Left colon (tissue), 2 donors: ENCODE measurements around the gene GTF3C2. TPM values are rescaled to one million over a fixed set of nuclear protein-coding genes. Genes with fewer than 3 reads are reported as not detected.

Experiments
- total RNA-seq, 2 donors: library from RNA; stranded (reverse); fragmentation: NEBNext Ultra II Directional; extraction: Animal tissue kit (Norgen Biotek cat#: 25700); gene quantifications; one replicate each; pipeline ENCODE4 v1.2.1, GENCODE V29; 2021
- donor health status: DM: no; HTN: no; CAD: no.
- donor health status: DM: yes; HTN: yes; CAD: no.

The GTF3C2 gene
- total RNA-seq, 2 donors from 2014 or later = 50.6 to 62.5 TPM

Other genes with a start within 250 kb of the GTF3C2 start
- gene CGREF1, start 237.6 kb downstream of the GTF3C2 start, total RNA-seq = 1 to 10 TPM in 1 of 2 donors, under 1 TPM in 1; 0.53 to 3.8 TPM
- under 1 TPM in 1 of 2 donors, not detected in 1; 0.34 TPM for gene ABHD1, start 232.9 kb downstream of the GTF3C2 start, total RNA-seq
- 10 to 100 TPM; 40.8 to 44.7 TPM for gene PREB, start 222.1 kb downstream of the GTF3C2 start, total RNA-seq
- gene PRR30, start 217.4 kb downstream of the GTF3C2 start, total RNA-seq = not detected
- gene TCF23, start 207.8 kb downstream of the GTF3C2 start, total RNA-seq = not detected
- 10 to 100 TPM; 75.3 to 98.2 TPM for gene ATRAID, start 144.7 kb downstream of the GTF3C2 start, total RNA-seq
- 10 to 100 TPM; 20.6 to 30.5 TPM for gene SLC5A6, start 144.5 kb downstream of the GTF3C2 start, total RNA-seq
- gene CAD, start 139.4 kb downstream of the GTF3C2 start, total RNA-seq = 10 to 100 TPM; 13.9 to 23.7 TPM
- not detected for gene SLC30A3, start 93.7 kb downstream of the GTF3C2 start, total RNA-seq
- not detected for gene DNAJC5G, start 81.3 kb downstream of the GTF3C2 start, total RNA-seq
- under 1 TPM in 1 of 2 donors, not detected in 1; 0.14 TPM for gene TRIM54, start 74.3 kb downstream of the GTF3C2 start, total RNA-seq
- gene UCN, start 48.3 kb downstream of the GTF3C2 start, total RNA-seq = under 1 TPM; 0.52 to 0.56 TPM
- gene MPV17, start 33.7 kb downstream of the GTF3C2 start, total RNA-seq = 10 to 100 TPM; 26.6 to 32.4 TPM
- 10 to 100 TPM; 33.2 to 36.6 TPM for gene EIF2B4, start 13.6 kb upstream of the GTF3C2 start, total RNA-seq
- 10 to 100 TPM; 85.2 to 85.5 TPM for gene SNX17, start 13.9 kb upstream of the GTF3C2 start, total RNA-seq
- gene ZNF513, start 24.0 kb upstream of the GTF3C2 start, total RNA-seq = 10 to 100 TPM; 24.9 to 27.4 TPM
- 10 to 100 TPM; 50.9 to 73.4 TPM for gene PPM1G, start 52.8 kb upstream of the GTF3C2 start, total RNA-seq
- 10 to 100 TPM; 72.2 to 85.8 TPM for gene NRBP1, start 71.9 kb upstream of the GTF3C2 start, total RNA-seq
- 100 to 1,000 TPM in 1 of 2 donors, 10 to 100 TPM in 1; 90.0 to 104 TPM for gene KRTCAP3, start 85.6 kb upstream of the GTF3C2 start, total RNA-seq
- gene IFT172, start 133.0 kb upstream of the GTF3C2 start, total RNA-seq = 10 to 100 TPM; 80.2 to 82.5 TPM
- 1 to 10 TPM in 1 of 2 donors, under 1 TPM in 1; 0.73 to 1.4 TPM for gene FNDC4, start 138.4 kb upstream of the GTF3C2 start, total RNA-seq
- not detected for gene GCKR, start 140.1 kb upstream of the GTF3C2 start, total RNA-seq
- gene ZNF512, start 226.3 kb upstream of the GTF3C2 start, total RNA-seq = 10 to 100 TPM; 10.7 to 14.9 TPM